Activated B cell treated with CpG ODN at 0.5 μM for 24 hours (primary cell): ENCODE data around the gene PRKCB. TPM values are rescaled to one million over a fixed set of nuclear protein-coding genes. Genes with fewer than 3 reads are reported as not detected.

Source experiments
- ATAC-seq: fragments of 200-7000 bp; cut with Tn5 transposase; one replicate; pipeline ENCODE4 v1.10.0; 2021; ENCODE audit warnings: low read depth, mild to moderate bottlenecking, moderate library complexity
- CTCF ChIA-PET: fragments of 350-600 bp; sonication (Branson Sonifier 250); formaldehyde crosslinking; loops from one replicate; lab custom pipeline; 2021; ENCODE audit warnings: antibody characterized with exemption; lab: Charles Lee
- POLR2A ChIA-PET: fragments of 350-600 bp; sonication (Branson Sonifier 250); formaldehyde crosslinking; loops from one replicate; lab custom pipeline; 2021; ENCODE audit warnings: antibody characterized with exemption; lab: Charles Lee
- DNase-seq: peaks from one replicate; pipeline ENCODE4 v3.0.0; 2022
- H3K27ac Mint-ChIP-seq: one replicate; pipeline ENCODE4 v1.8.0; 2020; ENCODE audit warnings: mixed read lengths
- H3K27me3 Mint-ChIP-seq: one replicate; pipeline ENCODE4 v1.8.0; 2021; ENCODE audit warnings: mixed read lengths
- H3K36me3 Mint-ChIP-seq: one replicate; pipeline ENCODE4 v1.8.0; 2021; ENCODE audit warnings: low read depth, mixed read lengths
- H3K4me1 Mint-ChIP-seq: one replicate; pipeline ENCODE4 v1.8.0; 2021; ENCODE audit warnings: mixed read lengths
- H3K4me3 Mint-ChIP-seq: one replicate; pipeline ENCODE4 v1.8.0; 2020; ENCODE audit warnings: mild to moderate bottlenecking, mixed read lengths
- H3K9me3 Mint-ChIP-seq: one replicate; pipeline ENCODE4 v1.8.0; 2020; ENCODE audit warnings: mixed read lengths
- intact Hi-C: fragments of 100-400 bp; cut with micrococcal nuclease; formaldehyde crosslinking; loops from one replicate; pipeline ENCODE4 v1.15.1; 2024
- total RNA-seq: library from RNA; stranded (reverse); gene quantifications from 2 replicates; pipeline ENCODE4 v1.2.3, GENCODE V29; 2022
- TF ChIP-seq, protein P1 (sequence below): fragments of 200-600 bp; IDR thresholded peaks from one replicate; pipeline ENCODE4 v1.8.0; 2022; ENCODE audit warnings: antibody characterized with exemption, mild to moderate bottlenecking

The PRKCB gene
- total RNA-seq, 1 donor from 2014 or later = 146 TPM

GRCh38 chr16:24203675-24204074 is 367.9 kb downstream of the PRKCB start:
- ChIA-PET CTCF (interaction anchor here (0.9 to 1.3 kb wide), 3 partner anchors 49 to 131 kb away, joined by 3 to 4 read pairs (median 3); no protein-coding TSS in a partner anchor), POLR2A (no interaction called here)
- H3K27me3 Mint-ChIP-seq = no peaks in the 10 kb centered on the region
- DNase-seq (no peak), ATAC-seq (no peak)
- no peaks in the 10 kb centered on the region for H3K9me3 Mint-ChIP-seq
- H3K4me3 Mint-ChIP-seq = no peak overlapping the region
- peak overlapping the region; percentile 63 for H3K27ac Mint-ChIP-seq
- intact Hi-C loops = loop anchor here (5.0 kb wide), 1 partner anchor 49 kb away; no protein-coding TSS in a partner anchor
- H3K4me1 Mint-ChIP-seq = peaks cover 21% of the 10 kb centered on the region
- TF ChIP-seq, protein P1, sequence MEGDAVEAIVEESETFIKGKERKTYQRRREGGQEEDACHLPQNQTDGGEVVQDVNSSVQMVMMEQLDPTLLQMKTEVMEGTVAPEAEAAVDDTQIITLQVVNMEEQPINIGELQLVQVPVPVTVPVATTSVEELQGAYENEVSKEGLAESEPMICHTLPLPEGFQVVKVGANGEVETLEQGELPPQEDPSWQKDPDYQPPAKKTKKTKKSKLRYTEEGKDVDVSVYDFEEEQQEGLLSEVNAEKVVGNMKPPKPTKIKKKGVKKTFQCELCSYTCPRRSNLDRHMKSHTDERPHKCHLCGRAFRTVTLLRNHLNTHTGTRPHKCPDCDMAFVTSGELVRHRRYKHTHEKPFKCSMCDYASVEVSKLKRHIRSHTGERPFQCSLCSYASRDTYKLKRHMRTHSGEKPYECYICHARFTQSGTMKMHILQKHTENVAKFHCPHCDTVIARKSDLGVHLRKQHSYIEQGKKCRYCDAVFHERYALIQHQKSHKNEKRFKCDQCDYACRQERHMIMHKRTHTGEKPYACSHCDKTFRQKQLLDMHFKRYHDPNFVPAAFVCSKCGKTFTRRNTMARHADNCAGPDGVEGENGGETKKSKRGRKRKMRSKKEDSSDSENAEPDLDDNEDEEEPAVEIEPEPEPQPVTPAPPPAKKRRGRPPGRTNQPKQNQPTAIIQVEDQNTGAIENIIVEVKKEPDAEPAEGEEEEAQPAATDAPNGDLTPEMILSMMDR = no peak
- peaks cover 83% of the 10 kb centered on the region for H3K36me3 Mint-ChIP-seq

DNA sequence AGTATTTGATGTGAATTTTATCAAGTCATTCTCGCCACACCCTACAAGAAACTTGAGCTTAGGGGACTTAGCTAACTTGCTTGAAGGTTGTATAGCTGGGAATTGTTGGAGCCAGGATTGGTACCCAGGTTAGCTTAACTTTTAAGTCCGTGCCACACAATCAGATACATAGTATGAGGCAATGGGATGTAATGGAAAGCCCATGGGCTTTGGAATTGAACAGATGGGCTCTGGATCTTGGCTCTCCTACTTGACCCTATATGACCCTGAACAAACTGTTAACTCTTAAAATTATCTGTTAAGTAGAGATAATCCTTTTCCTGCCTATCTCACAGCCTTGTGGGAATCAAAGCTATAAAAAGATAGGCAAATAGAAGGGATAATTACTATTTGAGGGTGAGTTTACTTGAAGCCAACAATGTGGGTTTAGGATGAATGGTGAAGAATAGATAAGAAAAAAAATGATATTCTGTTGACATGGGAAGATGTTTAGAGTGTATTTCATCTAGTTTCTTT is 368.4 kb downstream of the PRKCB start:
- Mint-ChIP-seq H3K27ac (peak overlapping the region; percentile 63), H3K27me3 (no peaks in the 10 kb centered on the region)
- CTCF ChIA-PET = interaction anchor here (0.9 to 1.3 kb wide), 3 partner anchors 49 to 132 kb away, joined by 3 to 4 read pairs (median 3); no protein-coding TSS in a partner anchor

GRCh38 chr16:24206926-24207325 is 371.1 kb downstream of the PRKCB start:
- ChIA-PET POLR2A (no interaction called here), CTCF (no interaction called here)
- Mint-ChIP-seq H3K36me3 (peaks cover 92% of the 10 kb centered on the region), H3K9me3 (no peaks in the 10 kb centered on the region), H3K27ac (no peak overlapping the region), H3K4me3 (no peak overlapping the region), H3K4me1 (peaks cover 21% of the 10 kb centered on the region), H3K27me3 (no peaks in the 10 kb centered on the region)
- DNase-seq (no peak), ATAC-seq (no peak)
- TF ChIP-seq, protein P1 = no peak
- intact Hi-C loops = no loop called here

More for the DNA sequence above, 368.4 kb downstream of the PRKCB start:
- TF ChIP-seq, protein P1 = no peak
- peaks cover 21% of the 10 kb centered on the region for H3K4me1 Mint-ChIP-seq
- peaks cover 83% of the 10 kb centered on the region for H3K36me3 Mint-ChIP-seq
- POLR2A ChIA-PET = no interaction called here
- ATAC-seq = no peak
- intact Hi-C loops = loop anchor here (5.0 kb wide), 1 partner anchor 48 kb away; no protein-coding TSS in a partner anchor
- no peaks in the 10 kb centered on the region for H3K9me3 Mint-ChIP-seq
- no peak overlapping the region for H3K4me3 Mint-ChIP-seq
- DNase-seq = no peak

DNA sequence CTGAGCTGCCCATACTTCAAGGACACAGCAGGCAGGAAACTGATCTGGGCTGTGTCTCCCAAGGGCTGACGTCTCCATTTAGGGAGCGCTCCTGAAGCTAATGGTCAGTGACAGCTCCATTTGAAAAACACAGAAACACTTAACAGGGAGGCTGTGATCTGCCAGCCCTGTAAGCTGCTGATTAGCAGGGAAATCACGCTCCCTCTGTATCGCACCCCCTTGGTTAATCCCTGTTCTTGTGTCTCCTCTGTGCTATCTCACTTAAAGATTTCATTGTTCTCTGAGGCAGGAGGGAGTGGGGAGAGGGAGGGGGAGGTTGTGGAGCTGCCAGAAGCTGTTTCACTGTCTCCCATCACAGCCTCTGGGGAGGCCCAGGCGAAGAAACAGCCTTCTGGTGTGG is 372.9 kb downstream of the PRKCB start:
- CTCF ChIA-PET = interaction anchor here (0.6 kb wide), 1 partner anchor 44 kb away, joined by 3 read pairs; no protein-coding TSS in a partner anchor
- no peak for DNase-seq
- TF ChIP-seq, protein P1 = no peak
- no peak for ATAC-seq
- no peaks in the 10 kb centered on the region for H3K27me3 Mint-ChIP-seq
- H3K27ac Mint-ChIP-seq = no peak overlapping the region
- peaks cover 7% of the 10 kb centered on the region for H3K4me1 Mint-ChIP-seq
- H3K36me3 Mint-ChIP-seq = peaks cover 90% of the 10 kb centered on the region
- no peaks in the 10 kb centered on the region for H3K9me3 Mint-ChIP-seq
- no peak overlapping the region for H3K4me3 Mint-ChIP-seq
- POLR2A ChIA-PET = no interaction called here
- intact Hi-C loops = no loop called here

DNA sequence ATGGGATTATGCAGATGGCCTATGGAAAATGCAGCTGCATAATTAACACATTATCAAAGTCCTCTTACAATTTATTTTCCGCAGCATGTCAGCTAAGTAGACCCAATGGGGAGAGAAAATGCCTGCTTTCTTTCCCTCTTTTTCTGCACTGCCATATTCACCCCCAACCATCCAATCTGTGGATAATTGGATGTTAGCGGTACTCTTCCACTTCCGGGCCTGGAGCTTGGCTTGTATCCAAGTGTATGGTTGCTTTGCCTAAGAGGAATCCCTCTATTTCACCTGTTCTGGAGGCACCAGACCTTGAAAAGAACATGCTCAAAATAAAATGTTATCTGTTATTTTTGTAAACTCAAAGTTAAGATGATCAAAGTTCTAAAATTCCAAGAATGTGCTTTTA is 379.2 kb downstream of the PRKCB start:
- intact Hi-C loops = no loop called here
- H3K9me3 Mint-ChIP-seq = no peaks in the 10 kb centered on the region
- H3K27ac Mint-ChIP-seq = no peak overlapping the region
- H3K27me3 Mint-ChIP-seq = no peaks in the 10 kb centered on the region
- TF ChIP-seq, protein P1 = no peak
- H3K4me3 Mint-ChIP-seq = no peak overlapping the region
- DNase-seq = no peak
- no peak for ATAC-seq
- CTCF ChIA-PET = interaction anchor here (0.9 to 1.6 kb wide), 2 partner anchors 38 to 172 kb away, joined by 3 to 6 read pairs; no protein-coding TSS in a partner anchor
- H3K36me3 Mint-ChIP-seq = peaks cover 86% of the 10 kb centered on the region
- H3K4me1 Mint-ChIP-seq = no peaks in the 10 kb centered on the region
- POLR2A ChIA-PET = no interaction called here
